ENCODE measurements around the gene AIG1.
"Not testable (repeated sequence)": the region's sequence is repeated elsewhere in the genome, so short reads cannot be mapped to it uniquely, and the experiment has no call there.

Gene AIG1

GRCh38 chr6:143058987-143059386 lies 1.7 kb upstream of the AIG1 start:
- no peak for DNase-seq (ENCODE audit: low read depth in 2 of 2)

GRCh38 chr6:143059663-143060353 lies 881 bp upstream of the AIG1 start:
- peak; percentile 81 to 83 for DNase-seq (ENCODE audit: low read depth in 2 of 2)

GRCh38 chr6:143060354-143060805 lies 309 bp upstream of the AIG1 start:
- DNase-seq (ENCODE audit: low read depth in 2 of 2): peak; percentile 51

- no peak for DNase-seq (ENCODE audit: low read depth in 2 of 2)
Measured at GRCh38 chr6:143061597-143062385, 1.1 kb downstream of the AIG1 start.

- DNase-seq (ENCODE audit: low read depth in 2 of 2): no peak
Measured at GRCh38 chr6:143062551-143062950, 1.9 kb downstream of the AIG1 start.

- no peak for DNase-seq (ENCODE audit: low read depth in 2 of 2)
Measured at GRCh38 chr6:143063631-143064030, 2.9 kb downstream of the AIG1 start.

GRCh38 chr6:143064271-143064670 lies 3.6 kb downstream of the AIG1 start:
- DNase-seq (ENCODE audit: low read depth in 2 of 2): no peak

- no peak for DNase-seq (ENCODE audit: low read depth in 2 of 2)
Measured at GRCh38 chr6:143064951-143065683, 4.4 kb downstream of the AIG1 start.

- DNase-seq (ENCODE audit: low read depth in 2 of 2): no peak
Measured at GRCh38 chr6:143068001-143068400, 7.3 kb downstream of the AIG1 start.

- no peak for DNase-seq (ENCODE audit: low read depth in 2 of 2)
Measured at GRCh38 chr6:143074101-143074500, 13.4 kb downstream of the AIG1 start.

- no peak for DNase-seq (ENCODE audit: low read depth in 2 of 2)
Measured at GRCh38 chr6:143074670-143075318, 14.1 kb downstream of the AIG1 start.

GRCh38 chr6:143078468-143079324 lies 18.0 kb downstream of the AIG1 start:
- DNase-seq (ENCODE audit: low read depth in 2 of 2): no peak

GRCh38 chr6:143079325-143079640 lies 18.6 kb downstream of the AIG1 start:
- no peak for DNase-seq (ENCODE audit: low read depth in 2 of 2)

- DNase-seq (ENCODE audit: low read depth in 2 of 2): not testable (repeated sequence)
Measured at GRCh38 chr6:143082274-143082673, 21.6 kb downstream of the AIG1 start.

GRCh38 chr6:143084019-143084418 lies 23.3 kb downstream of the AIG1 start:
- DNase-seq (ENCODE audit: low read depth in 2 of 2): not testable (repeated sequence)

- DNase-seq (ENCODE audit: low read depth in 2 of 2): not testable (repeated sequence)
Measured at GRCh38 chr6:143087335-143087734, 26.6 kb downstream of the AIG1 start.

- peak; percentile 16 to 18 for DNase-seq (ENCODE audit: low read depth in 2 of 2)
Measured at GRCh38 chr6:143087856-143088255, 27.2 kb downstream of the AIG1 start.

- no peak for DNase-seq (ENCODE audit: low read depth in 2 of 2)
Measured at GRCh38 chr6:143090314-143091044, 29.8 kb downstream of the AIG1 start.

- no peak for DNase-seq (ENCODE audit: low read depth in 2 of 2)
Measured at GRCh38 chr6:143092768-143093167, 32.1 kb downstream of the AIG1 start.

GRCh38 chr6:143093290-143093689 lies 32.6 kb downstream of the AIG1 start:
- DNase-seq (ENCODE audit: low read depth in 2 of 2): no peak
